NCI-H526 (cell line): ENCODE results near the gene KIF16B.
"Not testable (repeated sequence)": the region's sequence is repeated elsewhere in the genome, so short reads cannot be mapped to it uniquely, and the experiment has no call there.

Experiments used
- DNase-seq, 2 experiments: peaks; one replicate each; lab custom pipeline; 2025; lab: John Stamatoyannopoulos, UW

KIF16B gene, protein sequence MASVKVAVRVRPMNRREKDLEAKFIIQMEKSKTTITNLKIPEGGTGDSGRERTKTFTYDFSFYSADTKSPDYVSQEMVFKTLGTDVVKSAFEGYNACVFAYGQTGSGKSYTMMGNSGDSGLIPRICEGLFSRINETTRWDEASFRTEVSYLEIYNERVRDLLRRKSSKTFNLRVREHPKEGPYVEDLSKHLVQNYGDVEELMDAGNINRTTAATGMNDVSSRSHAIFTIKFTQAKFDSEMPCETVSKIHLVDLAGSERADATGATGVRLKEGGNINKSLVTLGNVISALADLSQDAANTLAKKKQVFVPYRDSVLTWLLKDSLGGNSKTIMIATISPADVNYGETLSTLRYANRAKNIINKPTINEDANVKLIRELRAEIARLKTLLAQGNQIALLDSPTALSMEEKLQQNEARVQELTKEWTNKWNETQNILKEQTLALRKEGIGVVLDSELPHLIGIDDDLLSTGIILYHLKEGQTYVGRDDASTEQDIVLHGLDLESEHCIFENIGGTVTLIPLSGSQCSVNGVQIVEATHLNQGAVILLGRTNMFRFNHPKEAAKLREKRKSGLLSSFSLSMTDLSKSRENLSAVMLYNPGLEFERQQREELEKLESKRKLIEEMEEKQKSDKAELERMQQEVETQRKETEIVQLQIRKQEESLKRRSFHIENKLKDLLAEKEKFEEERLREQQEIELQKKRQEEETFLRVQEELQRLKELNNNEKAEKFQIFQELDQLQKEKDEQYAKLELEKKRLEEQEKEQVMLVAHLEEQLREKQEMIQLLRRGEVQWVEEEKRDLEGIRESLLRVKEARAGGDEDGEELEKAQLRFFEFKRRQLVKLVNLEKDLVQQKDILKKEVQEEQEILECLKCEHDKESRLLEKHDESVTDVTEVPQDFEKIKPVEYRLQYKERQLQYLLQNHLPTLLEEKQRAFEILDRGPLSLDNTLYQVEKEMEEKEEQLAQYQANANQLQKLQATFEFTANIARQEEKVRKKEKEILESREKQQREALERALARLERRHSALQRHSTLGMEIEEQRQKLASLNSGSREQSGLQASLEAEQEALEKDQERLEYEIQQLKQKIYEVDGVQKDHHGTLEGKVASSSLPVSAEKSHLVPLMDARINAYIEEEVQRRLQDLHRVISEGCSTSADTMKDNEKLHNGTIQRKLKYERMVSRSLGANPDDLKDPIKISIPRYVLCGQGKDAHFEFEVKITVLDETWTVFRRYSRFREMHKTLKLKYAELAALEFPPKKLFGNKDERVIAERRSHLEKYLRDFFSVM (N-terminal part only)

DNA sequence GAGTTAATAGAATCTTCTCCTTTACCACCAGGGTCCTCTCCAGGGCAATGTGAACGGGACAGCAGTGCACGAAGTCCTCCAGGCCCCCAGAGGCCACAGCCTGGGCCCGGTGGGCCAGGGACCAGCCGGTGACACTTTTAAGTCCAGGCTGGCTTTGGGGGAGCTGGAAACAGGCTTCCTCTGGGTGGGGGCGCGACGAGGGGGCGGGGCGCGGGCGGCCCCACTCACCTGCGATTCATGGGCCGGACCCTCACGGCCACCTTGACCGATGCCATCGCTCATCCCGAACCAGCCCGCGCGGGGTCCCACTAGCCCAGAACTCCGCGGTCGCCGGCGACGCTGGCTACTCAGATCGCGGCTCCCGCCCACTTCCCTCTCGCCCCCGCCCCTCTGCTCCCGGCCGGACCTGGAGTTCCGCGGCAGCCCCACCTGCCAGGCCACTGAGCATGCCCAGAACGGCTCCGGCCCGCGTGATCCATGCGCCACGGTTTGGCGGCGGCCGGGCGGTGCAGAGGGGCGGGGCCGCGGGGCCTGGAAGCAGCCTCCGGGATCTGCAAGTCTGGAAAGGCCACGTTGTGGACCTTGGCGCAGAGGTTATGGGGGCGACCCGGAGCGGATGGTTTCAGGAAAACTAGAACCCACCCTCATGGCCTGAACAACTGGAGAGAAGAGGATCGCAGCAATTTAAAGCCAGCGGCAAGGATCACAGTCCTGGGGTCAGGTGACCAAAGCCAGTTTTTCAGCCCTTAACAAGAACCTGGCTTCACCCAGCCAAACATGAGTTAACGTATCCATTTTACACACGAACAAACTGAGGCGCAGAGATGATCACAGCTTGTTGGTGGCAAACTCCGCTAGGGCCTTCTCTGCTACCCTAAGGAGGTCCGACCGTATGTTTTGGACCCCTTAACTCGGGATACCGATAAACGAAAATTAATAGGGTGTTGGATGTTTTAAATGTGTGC, at the start of gene KIF16B:
Gene KIF16B, minus strand, starts transcription at position 448 of the 965 bp plus-strand sequence. Its CDS starts 173 bp downstream, at position 275.
- DNase-seq, result peak; percentile 78 to 97

- DNase-seq, result no peak
Observed at GRCh38 chr20:16622501-16622900, 49.3 kb upstream of the KIF16B start.

DNA sequence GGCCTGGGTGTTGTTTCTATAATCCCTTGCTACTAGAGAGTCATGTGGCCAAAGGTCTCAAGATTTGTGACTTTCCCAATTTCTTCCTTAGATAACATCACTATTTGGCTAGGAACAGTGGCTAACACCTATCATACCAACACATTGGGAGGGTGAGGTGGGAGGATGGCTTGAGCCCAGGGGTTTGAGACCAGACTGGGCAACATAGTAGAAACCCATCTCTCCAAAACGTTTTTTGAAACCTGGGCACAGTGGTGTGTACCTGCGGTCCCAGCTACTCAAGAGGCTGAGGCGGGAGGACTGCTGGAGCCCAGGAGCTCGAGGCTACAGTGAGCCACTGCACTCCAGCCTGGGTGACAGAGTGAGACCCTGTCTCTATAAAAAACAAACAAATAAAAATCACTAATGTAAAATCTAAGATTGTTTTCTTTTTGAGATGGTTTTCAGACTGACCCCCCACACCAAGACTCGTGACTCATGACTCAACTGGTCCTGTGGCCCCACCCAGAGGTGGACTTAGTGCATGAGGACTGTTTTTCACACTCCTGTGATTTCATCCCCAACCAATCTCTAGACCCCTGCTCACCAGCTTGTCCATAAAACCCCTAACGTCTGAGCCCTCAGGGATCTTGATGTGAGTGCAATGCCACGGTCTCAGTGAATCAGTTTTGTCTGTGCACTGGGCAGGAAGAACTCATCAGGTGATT, 48.3 kb upstream of the KIF16B start:
- DNase-seq, result no peak

DNA sequence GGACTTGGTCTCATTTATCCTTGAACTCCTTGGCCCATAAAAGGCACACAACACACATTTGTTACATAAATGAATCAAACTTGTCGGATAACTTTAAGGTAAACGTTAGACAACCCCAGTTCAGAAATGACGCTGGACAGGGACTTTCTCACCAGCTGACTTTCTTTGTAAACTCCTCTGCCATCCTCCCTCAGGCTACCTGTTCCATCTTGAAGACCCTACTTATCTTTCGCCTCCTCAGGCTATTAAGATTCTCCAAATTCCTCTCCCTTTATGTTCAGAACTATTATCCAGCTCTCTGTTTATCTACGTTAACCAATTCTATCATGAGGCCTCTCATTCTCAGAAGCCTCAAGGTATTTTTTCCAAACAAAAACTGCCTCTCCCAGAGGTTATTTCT, 47.7 kb upstream of the KIF16B start:
- no peak for DNase-seq

DNA sequence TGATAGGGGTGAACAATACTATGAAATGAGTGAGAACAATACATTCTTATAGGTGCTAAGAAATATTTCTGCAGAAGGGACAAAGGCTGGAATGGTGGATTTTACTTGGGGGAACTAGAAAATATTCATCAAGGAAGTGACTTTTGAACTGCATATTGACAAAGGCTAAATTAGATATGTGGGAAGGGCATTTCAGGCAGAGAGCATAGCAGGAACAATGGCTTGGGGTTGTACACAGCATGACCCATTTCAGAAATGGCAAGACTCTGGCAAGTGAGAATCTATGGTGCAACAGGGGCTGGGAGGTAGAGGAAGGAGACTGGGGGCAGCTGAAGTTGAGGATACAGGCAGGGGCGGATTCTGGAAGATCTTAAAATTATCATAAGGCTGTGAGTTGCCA, 46.7 kb upstream of the KIF16B start:
- DNase-seq, result no peak

DNA sequence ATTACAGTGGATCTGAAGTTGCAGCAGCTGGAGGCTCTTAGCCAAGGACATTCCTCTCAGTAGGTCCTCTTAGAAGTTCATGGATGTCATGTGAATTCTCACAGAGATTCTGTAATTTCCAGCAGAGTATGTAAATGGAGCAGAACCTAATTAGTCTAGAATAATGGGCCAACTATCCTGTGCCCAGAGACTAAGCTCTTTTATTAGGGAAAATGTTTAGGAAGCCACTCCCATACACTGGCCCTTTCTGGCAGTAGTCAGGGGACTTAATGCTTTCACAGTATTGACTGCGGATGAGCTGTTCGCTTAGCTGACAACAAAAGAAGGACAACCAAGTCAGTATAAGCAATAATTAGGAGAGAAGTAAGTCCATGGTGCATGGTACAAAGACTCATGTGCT, 43.8 kb upstream of the KIF16B start:
- DNase-seq, result no peak

GRCh38 chr20:16616317-16616716, 43.1 kb upstream of the KIF16B start:
- no peak for DNase-seq

DNA sequence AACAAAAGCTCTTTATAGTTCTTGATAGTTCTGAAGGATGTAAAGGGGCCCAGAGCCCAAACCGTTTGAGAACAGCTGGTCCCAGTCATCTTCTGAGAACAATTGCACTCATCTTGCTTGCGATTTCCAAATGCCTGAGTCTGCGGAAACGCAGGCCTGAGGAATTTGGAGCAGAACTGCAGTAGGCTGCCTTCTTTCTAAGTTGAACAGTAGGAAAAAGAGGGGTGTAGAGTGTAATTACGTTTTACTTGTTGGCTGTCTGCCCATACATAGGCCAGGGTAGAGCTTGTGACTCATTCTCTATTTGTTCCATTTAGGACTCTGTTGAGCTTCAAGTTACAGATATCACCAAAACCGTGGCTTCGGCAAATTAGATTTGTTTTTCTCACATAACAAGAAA, 42.0 kb upstream of the KIF16B start:
- no peak for DNase-seq

GRCh38 chr20:16613954-16614353, 40.7 kb upstream of the KIF16B start:
- no peak for DNase-seq

- no peak for DNase-seq
Observed at GRCh38 chr20:16612706-16613105, 39.5 kb upstream of the KIF16B start.

GRCh38 chr20:16611817-16612216, 38.6 kb upstream of the KIF16B start:
- DNase-seq, result no peak

DNA sequence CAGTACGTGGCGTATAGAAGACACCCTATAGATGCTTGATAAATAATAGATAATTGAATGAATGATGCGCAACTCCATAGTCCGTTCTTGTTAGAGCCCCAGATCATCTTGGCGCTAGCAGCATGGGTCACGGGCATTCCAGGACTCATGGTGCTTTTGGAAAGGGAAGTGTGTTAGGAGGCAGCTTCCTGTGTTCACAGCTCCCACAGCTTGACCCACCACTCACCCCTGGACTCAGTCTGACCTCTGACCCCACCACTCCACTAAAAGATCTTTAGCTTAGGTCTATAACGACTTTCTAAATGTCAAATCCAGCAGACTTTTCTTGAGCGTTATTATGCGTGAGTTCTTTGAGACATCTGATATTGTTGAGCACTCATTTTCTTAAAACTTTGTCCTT, 35.8 kb upstream of the KIF16B start:
- DNase-seq, result no peak

DNA sequence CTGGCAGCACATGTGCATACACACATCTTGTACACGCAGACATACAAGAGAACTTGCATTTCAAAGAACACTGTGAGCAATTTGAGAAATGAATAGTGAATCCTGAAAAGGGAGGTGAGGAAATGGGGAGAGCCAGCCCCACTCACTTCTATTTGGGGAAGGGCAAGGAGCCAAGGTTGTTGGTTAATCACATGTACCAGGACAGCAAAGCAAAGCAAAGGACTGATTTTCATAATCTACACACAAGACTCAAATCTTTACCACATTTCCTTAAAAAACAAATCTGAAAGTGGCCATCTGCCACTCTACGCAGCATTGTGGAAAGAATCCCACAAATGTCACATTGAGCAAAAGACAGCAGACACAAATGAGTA, 35.0 kb upstream of the KIF16B start:
- no peak for DNase-seq

- DNase-seq, result peak; percentile 40 to 61
Observed at GRCh38 chr20:16607364-16608276, 34.4 kb upstream of the KIF16B start.

GRCh38 chr20:16606468-16607070, 33.3 kb upstream of the KIF16B start:
- DNase-seq, result peak; percentile 16 to 52

GRCh38 chr20:16601047-16601446, 27.8 kb upstream of the KIF16B start:
- no peak for DNase-seq

DNA sequence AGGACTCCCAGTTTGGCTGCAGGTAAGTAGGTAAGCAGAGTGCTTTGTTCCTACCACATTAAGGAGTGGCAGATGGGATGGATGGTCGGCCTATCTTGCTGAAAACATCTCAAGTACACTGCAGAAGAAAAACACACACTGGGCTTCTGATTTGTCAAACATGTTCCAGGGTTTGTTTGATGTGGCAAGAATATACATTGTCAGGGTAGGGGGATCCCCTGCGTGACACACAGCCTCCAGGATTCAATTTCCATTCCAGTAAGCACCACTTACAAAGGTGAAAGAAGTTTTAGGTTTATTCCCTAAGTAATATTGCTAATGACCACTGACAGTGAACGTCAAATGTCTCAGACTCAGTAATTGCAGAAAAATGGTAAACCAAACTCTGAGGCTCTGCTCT, 26.0 kb upstream of the KIF16B start:
- no peak for DNase-seq

- no peak for DNase-seq
Observed at GRCh38 chr20:16596991-16597390, 23.7 kb upstream of the KIF16B start.

DNA sequence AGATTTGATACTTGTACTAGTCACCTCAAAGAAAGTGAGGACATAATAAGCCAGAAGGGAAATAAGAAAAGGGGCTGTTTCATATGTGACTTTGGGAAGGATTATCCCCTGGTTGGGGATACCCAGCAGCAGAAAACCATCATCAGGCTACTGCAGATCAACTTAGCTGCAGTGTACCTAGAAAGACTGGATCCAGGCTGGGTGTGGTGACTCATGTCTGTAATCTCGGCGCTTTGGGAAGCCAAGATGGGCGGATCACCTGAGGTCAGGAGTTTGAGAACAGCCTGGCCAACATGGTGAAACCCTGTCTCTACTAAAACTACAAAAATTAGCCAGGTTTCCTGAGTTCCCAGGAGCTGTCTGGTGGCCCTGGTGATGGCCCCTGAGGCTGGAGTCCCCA, 23.2 kb upstream of the KIF16B start:
- not testable (repeated sequence) for DNase-seq
